LNCAP (cell line): ENCODE measurements around the gene C14orf93.

Source experiments
- TF ChIP-seq, protein P1 (sequence below): fragments of 450-650 bp; IDR thresholded peaks from 2 replicates; pipeline ENCODE4 v1.5.1; 2017; ENCODE audit warnings: mild to moderate bottlenecking

C14orf93 gene

DNA sequence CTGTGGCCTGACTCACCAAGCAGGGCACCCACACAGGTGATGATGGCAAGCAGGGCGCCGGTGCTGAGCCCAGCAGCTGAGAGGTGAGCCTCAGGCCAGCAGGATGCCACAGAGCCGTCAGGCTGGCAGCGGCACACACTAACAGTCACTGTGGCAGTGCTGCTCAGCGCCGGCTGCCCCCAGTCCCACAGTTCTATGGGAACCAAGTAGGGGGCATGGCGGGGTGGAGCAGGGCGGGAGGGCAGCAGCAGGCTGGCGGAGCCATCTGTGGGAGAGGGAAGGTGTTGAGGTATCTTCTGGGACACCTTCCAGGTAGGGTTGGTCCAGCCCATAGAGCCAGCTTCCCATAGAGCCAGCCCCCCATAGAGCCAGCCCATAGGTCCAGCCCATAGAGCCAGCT is 39.1 kb upstream of the C14orf93 start:
- TF ChIP-seq, protein P1, sequence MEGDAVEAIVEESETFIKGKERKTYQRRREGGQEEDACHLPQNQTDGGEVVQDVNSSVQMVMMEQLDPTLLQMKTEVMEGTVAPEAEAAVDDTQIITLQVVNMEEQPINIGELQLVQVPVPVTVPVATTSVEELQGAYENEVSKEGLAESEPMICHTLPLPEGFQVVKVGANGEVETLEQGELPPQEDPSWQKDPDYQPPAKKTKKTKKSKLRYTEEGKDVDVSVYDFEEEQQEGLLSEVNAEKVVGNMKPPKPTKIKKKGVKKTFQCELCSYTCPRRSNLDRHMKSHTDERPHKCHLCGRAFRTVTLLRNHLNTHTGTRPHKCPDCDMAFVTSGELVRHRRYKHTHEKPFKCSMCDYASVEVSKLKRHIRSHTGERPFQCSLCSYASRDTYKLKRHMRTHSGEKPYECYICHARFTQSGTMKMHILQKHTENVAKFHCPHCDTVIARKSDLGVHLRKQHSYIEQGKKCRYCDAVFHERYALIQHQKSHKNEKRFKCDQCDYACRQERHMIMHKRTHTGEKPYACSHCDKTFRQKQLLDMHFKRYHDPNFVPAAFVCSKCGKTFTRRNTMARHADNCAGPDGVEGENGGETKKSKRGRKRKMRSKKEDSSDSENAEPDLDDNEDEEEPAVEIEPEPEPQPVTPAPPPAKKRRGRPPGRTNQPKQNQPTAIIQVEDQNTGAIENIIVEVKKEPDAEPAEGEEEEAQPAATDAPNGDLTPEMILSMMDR = no peak

GRCh38 chr14:23047751-23048693 is 38.1 kb upstream of the C14orf93 start:
- TF ChIP-seq, protein P1 = no peak

DNA sequence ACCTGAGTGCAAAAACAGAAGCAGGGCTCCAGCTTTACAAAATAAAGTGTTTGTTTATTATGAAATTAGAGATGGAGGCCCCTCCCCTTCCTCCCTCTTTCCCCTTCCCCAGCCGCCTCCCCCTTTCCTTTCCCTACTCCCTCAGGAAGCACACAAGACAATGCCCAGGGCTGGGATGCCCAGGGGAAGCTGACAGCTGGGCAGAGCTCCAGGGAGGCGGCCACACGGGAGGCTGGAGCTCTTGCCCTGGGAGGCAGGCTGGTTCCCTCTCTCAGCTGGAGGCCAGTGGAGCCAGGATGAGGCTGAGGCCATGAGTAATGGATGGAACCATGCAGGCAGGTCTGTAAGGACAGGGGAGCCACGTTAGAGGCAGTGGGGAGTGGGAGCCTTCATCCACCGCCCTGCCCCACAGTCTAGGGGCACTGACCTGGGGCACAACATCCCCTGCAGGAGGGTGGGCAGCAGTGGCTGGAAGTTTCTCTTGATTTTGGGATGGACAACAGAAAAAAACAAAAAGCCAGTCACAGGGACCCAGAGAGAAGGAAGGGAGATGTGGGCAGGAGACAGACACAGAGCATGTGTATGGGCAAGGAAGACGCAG is 37.2 kb upstream of the C14orf93 start:
- TF ChIP-seq, protein P1 = no peak

GRCh38 chr14:23045419-23046357 is 35.7 kb upstream of the C14orf93 start:
- TF ChIP-seq, protein P1 = no peak

GRCh38 chr14:23044840-23045239 is 34.9 kb upstream of the C14orf93 start:
- TF ChIP-seq, protein P1 = no peak

DNA sequence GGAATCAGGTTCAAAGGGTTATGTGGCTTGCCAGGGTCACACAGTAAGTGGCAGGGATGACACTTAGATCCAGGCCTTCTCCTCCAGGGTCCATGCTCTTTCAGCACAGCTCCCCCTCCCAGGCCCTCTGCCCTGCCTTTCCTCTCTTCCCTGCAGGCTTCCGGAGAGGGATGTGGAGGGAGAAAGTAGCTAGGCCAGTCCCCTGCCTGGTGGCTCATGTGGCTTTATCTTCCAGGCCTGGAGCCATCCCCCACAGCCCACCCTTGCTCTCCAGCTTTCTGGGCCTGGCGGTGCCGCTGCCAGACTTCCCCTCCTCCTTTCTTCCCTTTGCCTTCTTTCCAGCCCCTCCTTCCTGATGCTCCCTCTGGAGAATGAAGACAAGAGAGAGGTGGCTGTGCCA is 33.8 kb upstream of the C14orf93 start:
- TF ChIP-seq, protein P1 = no peak

- TF ChIP-seq, protein P1 = no peak
Measured at GRCh38 chr14:23043145-23043544, 33.2 kb upstream of the C14orf93 start.
